MM.1S (cell line): ENCODE data around the gene GPR137B.

Experiments used
- DNase-seq: peaks from one replicate; pipeline ENCODE4 v3.0.0-alpha.2; 2015
- H2AFZ ChIP-seq: fragments of 300-600 bp; sonication (generic); 2 replicates; pipeline ENCODE4 v1.6.0; 2016; ENCODE audit warnings: antibody characterized with exemption, low read length
- H3F3A ChIP-seq: fragments of 300-600 bp; sonication (generic); 2 replicates; pipeline ENCODE4 v1.6.1; 2016; ENCODE audit warnings: mild to moderate bottlenecking, antibody characterized with exemption, low read length, moderate library complexity, mixed read lengths; ENCODE audit not compliant: insufficient read depth
- H3K27ac ChIP-seq: fragments of 300-600 bp; sonication (generic); 2 replicates; pipeline ENCODE4 v1.5.1; 2016; ENCODE audit warnings: mild to moderate bottlenecking, low read length
- H3K27me3 ChIP-seq: fragments of 300-600 bp; sonication (generic); replicated peaks from 2 replicates; pipeline ENCODE4 v1.6.0; 2016; ENCODE audit warnings: low read length; ENCODE audit not compliant: insufficient read depth
- H3K36me3 ChIP-seq: fragments of 300-600 bp; sonication (generic); replicated peaks from 2 replicates; pipeline ENCODE4 v1.6.1; 2016; ENCODE audit warnings: mild to moderate bottlenecking, low read length, mixed read lengths; ENCODE audit not compliant: insufficient read depth
- H3K4me1 ChIP-seq: fragments of 300-600 bp; sonication (generic); 2 replicates; pipeline ENCODE4 v1.6.1; 2016; ENCODE audit warnings: low read length, mixed read lengths
- H3K4me2 ChIP-seq: fragments of 300-600 bp; sonication (generic); 2 replicates; pipeline ENCODE4 v1.6.0; 2016; ENCODE audit warnings: low read depth, low read length
- H3K4me3 ChIP-seq: fragments of 300-600 bp; sonication (generic); 2 replicates; pipeline ENCODE4 v1.5.1; 2016; ENCODE audit warnings: low read length, mixed read lengths
- H3K79me2 ChIP-seq: fragments of 300-600 bp; sonication (generic); 2 replicates; pipeline ENCODE4 v1.6.1; 2016; ENCODE audit warnings: mixed run types, low read length, mixed read lengths
- H3K9ac ChIP-seq: fragments of 300-600 bp; sonication (generic); 2 replicates; pipeline ENCODE4 v1.6.1; 2016; ENCODE audit warnings: low read length, mixed read lengths
- H3K9me2 ChIP-seq: fragments of 300-600 bp; sonication (generic); replicated peaks from 2 replicates; pipeline ENCODE4 v1.6.1; 2016; ENCODE audit warnings: mild to moderate bottlenecking, low read length, mixed read lengths; ENCODE audit not compliant: insufficient read depth
- H3K9me3 ChIP-seq: fragments of 300-600 bp; sonication (generic); replicated peaks from 2 replicates; pipeline ENCODE4 v1.6.1; 2016; ENCODE audit warnings: mild to moderate bottlenecking, low read length, mixed read lengths; ENCODE audit not compliant: insufficient read depth
- H4K20me1 ChIP-seq: fragments of 300-600 bp; sonication (generic); 2 replicates; pipeline ENCODE4 v1.6.1; 2016; ENCODE audit warnings: mild to moderate bottlenecking, low read length, moderate library complexity, mixed read lengths; ENCODE audit not compliant: insufficient read depth
- CTCF ChIP-seq: fragments of 300-600 bp; sonication (generic); IDR thresholded peaks from 2 replicates; pipeline ENCODE4 v1.5.1; 2016; ENCODE audit warnings: antibody characterized with exemption, low read length, mixed read lengths
- EZH2 ChIP-seq: fragments of 300-600 bp; sonication (generic); optimal IDR thresholded peaks from 2 replicates; pipeline ENCODE3; 2017; ENCODE audit warnings: low read depth, mild to moderate bottlenecking, antibody characterized with exemption, low read length, mixed read lengths
- EZH2phosphoT487 ChIP-seq: fragments of 300-600 bp; sonication (generic); IDR thresholded peaks from 2 replicates; pipeline ENCODE4 v1.6.1; 2018; ENCODE audit warnings: antibody characterized with exemption, low read length

The GPR137B gene

GRCh38 chr1:236119943-236120484 lies 22.3 kb upstream of the GPR137B start:
- no peak overlapping the region for H3K4me3 ChIP-seq
- H4K20me1 ChIP-seq: no peaks in the 10 kb centered on the region
- no peak overlapping the region for H3K9ac ChIP-seq
- no peaks in the 10 kb centered on the region for H3K4me1 ChIP-seq
- H3K27me3 ChIP-seq: peaks cover 75% of the 10 kb centered on the region
- TF ChIP-seq EZH2phosphoT487 (no peak), CTCF (no peak), EZH2 (no peak)
- no peak overlapping the region for H3K27ac ChIP-seq
- no peaks in the 10 kb centered on the region for H3K79me2 ChIP-seq
- H3K4me2 ChIP-seq: no peak overlapping the region
- H3K36me3 ChIP-seq: no peaks in the 10 kb centered on the region
- no peak for DNase-seq
- H2AFZ ChIP-seq: no peak overlapping the region
- H3K9me3 ChIP-seq: no peaks in the 10 kb centered on the region
- no peaks in the 10 kb centered on the region for H3F3A ChIP-seq
- H3K9me2 ChIP-seq: no peaks in the 10 kb centered on the region

- Histone ChIP-seq H3K27me3 (peaks cover 75% of the 10 kb centered on the region), H3K4me1 (no peaks in the 10 kb centered on the region), H3K9me2 (no peaks in the 10 kb centered on the region), H3K27ac (no peak overlapping the region), H3K4me2 (no peak overlapping the region), H3K9me3 (no peaks in the 10 kb centered on the region), H3K9ac (no peak overlapping the region), H3K36me3 (no peaks in the 10 kb centered on the region), H3F3A (no peaks in the 10 kb centered on the region), H4K20me1 (no peaks in the 10 kb centered on the region), H3K4me3 (no peak overlapping the region), H2AFZ (no peak overlapping the region), H3K79me2 (no peaks in the 10 kb centered on the region)
- DNase-seq: no peak
- no peak for TF ChIP-seq EZH2
- TF ChIP-seq CTCF: no peak
- no peak for TF ChIP-seq EZH2phosphoT487
Observed at GRCh38 chr1:236120721-236121153, 21.6 kb upstream of the GPR137B start.

GRCh38 chr1:236122176-236122575 lies 20.2 kb upstream of the GPR137B start:
- H3K36me3 ChIP-seq: no peaks in the 10 kb centered on the region
- H3K9me2 ChIP-seq: no peaks in the 10 kb centered on the region
- H2AFZ ChIP-seq: no peak overlapping the region
- H3K27me3 ChIP-seq: peaks cover 71% of the 10 kb centered on the region
- H3K4me3 ChIP-seq: no peak overlapping the region
- TF ChIP-seq CTCF (no peak), EZH2 (no peak), EZH2phosphoT487 (no peak)
- H3K9ac ChIP-seq: no peak overlapping the region
- no peaks in the 10 kb centered on the region for H3K4me1 ChIP-seq
- H3K27ac ChIP-seq: no peak overlapping the region
- H3K9me3 ChIP-seq: no peaks in the 10 kb centered on the region
- no peak overlapping the region for H3K4me2 ChIP-seq
- H4K20me1 ChIP-seq: no peaks in the 10 kb centered on the region
- no peak for DNase-seq
- H3F3A ChIP-seq: no peaks in the 10 kb centered on the region
- no peaks in the 10 kb centered on the region for H3K79me2 ChIP-seq
